Measurements from ENCODE around the gene PIK3CA. TPM values are rescaled to one million over a fixed set of nuclear protein-coding genes. Genes with fewer than 3 reads are reported as not detected.
"Not testable (repeated sequence)": the region's sequence is repeated elsewhere in the genome, so short reads cannot be mapped to it uniquely, and the experiment has no call there.

The PIK3CA gene
- total RNA-seq, 2 experiments from 2014 or later: 14.1 to 20.8 TPM

DNA sequence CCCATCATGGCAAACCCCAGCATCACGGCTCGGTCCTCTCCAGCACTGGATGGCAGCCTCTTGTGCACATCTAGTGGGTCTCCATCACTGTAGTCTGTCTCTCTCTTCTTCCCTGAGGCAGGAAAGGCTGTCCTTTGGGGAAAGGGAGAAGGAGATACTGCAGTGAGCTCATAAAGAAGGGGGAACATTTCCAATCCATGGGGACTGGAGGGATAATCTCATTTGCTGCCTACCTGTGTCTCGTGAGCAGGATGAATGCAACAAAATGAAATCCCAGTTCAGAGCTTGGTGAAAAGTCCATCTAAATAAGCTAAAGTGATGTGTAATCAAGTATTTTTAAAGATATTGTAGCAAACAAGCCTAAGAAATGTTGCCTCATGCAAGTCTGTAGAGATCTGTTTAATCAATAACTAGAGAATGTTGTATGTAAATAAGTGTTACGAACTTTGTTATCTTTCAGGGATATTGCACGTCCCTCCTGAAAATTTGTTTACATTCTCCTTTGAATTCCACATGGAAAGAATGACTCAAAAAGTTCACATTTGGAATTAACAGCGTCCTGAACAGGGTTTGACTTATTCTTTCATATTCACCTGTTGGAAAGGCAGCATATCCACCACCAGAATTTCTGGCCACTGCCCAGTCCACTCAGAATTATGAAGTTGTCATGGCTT, 102.8 kb downstream of the PIK3CA start, which contains the start of gene KCNMB3:
Gene KCNMB3, minus strand, starts transcription at position 312 of the 674 bp plus-strand sequence. Its CDS starts 124 bp downstream, at position 188.
- ChIA-PET CTCF (no interaction called here), POLR2A (no interaction called here)
- ATAC-seq (no peak), DNase-seq (no peak)
- Mint-ChIP-seq H3K27me3 (no peaks in the 10 kb centered on the region), H3K9me3 (peaks cover 1% of the 10 kb centered on the region), H3K4me3 (no peak within 1 kb of the TSS), H3K36me3 (ENCODE audit: low read depth) (no peaks in the 10 kb centered on the region), H3K27ac (no peak within 1 kb of the TSS), H3K4me1 (ENCODE audit: low read depth) (no peaks in the 10 kb centered on the region)
- TF ChIP-seq, protein P1, sequence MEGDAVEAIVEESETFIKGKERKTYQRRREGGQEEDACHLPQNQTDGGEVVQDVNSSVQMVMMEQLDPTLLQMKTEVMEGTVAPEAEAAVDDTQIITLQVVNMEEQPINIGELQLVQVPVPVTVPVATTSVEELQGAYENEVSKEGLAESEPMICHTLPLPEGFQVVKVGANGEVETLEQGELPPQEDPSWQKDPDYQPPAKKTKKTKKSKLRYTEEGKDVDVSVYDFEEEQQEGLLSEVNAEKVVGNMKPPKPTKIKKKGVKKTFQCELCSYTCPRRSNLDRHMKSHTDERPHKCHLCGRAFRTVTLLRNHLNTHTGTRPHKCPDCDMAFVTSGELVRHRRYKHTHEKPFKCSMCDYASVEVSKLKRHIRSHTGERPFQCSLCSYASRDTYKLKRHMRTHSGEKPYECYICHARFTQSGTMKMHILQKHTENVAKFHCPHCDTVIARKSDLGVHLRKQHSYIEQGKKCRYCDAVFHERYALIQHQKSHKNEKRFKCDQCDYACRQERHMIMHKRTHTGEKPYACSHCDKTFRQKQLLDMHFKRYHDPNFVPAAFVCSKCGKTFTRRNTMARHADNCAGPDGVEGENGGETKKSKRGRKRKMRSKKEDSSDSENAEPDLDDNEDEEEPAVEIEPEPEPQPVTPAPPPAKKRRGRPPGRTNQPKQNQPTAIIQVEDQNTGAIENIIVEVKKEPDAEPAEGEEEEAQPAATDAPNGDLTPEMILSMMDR (IDR thresholded peaks at IDR 0.05): no peak
- intact Hi-C loops (cut with micrococcal nuclease): no loop called here

DNA sequence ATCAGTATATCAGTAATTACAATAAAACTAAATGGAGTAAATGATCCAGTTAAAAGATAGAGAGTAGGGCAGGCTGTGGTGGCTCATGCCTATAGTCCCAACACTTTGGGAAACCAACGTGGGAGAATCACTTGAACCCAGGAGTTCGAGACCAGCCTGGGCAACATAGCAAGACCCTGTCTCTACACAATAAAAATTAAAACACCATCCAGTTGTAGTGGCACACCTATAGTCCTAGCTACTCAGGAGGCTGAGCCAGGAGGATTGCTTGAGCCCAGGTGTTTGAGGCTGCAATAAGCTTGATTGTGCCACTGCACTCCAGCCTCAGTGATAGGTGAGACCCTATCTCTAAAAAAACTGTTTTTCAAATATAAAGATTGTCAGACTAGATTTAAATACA, 108.7 kb downstream of the PIK3CA start:
- Mint-ChIP-seq H3K4me3 (no peak overlapping the region), H3K36me3 (ENCODE audit: low read depth) (no peaks in the 10 kb centered on the region), H3K27me3 (no peaks in the 10 kb centered on the region), H3K27ac (no peak overlapping the region), H3K9me3 (peaks cover 11% of the 10 kb centered on the region), H3K4me1 (ENCODE audit: low read depth) (peaks cover 13% of the 10 kb centered on the region)
- DNase-seq: no peak
- ATAC-seq: no peak
- intact Hi-C loops (cut with micrococcal nuclease): no loop called here
- ChIA-PET CTCF (no interaction called here), POLR2A (no interaction called here)
- TF ChIP-seq, protein P1 (IDR thresholded peaks at IDR 0.05): no peak

DNA sequence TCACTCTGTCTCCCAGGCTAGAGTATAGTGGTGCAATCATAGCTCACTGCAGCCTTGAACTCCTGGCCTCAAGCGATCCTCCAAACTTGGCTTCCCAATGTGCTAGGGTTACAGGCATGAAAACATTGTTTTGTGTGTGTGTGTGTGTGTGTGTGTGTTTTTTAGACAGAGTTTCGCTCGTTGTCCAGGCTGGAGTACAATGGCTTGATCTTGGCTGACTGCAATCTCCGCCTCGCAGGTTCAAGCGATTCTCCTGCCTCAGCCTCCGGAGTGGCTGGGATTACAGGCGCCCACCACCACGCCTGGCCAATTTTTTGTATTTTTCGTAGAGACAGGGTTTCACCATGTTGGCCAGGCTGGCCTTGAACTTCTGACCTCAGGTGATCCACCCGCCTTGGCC, 109.6 kb downstream of the PIK3CA start:
- POLR2A ChIA-PET; CTCF ChIA-PET; H3K4me3 Mint-ChIP-seq; ATAC-seq; H3K27ac Mint-ChIP-seq; H3K27me3 Mint-ChIP-seq; intact Hi-C loops (cut with micrococcal nuclease); DNase-seq; H3K36me3 Mint-ChIP-seq (ENCODE audit: low read depth): not testable (repeated sequence)
- peaks cover 11% of the 10 kb centered on the region for H3K9me3 Mint-ChIP-seq
- peaks cover 15% of the 10 kb centered on the region for H3K4me1 Mint-ChIP-seq (ENCODE audit: low read depth)

DNA sequence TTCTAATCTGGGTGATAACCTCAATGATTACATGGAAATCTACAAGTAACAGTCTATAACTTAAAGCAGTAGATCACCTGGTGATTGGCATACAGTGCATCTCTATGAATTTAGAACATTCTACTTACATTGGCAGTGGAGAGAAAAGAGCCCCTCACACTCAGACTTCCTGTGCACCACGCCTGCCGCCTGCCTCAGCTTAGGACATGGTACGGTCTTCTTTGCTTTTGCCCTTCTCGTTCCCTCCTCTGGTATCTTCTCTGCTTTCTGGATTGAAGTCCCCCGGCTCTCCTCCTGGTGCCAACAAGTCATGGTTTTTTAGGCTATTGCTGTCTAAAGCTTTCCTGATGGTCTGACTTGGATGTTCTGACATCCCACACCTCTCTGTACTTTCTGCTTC, 110.7 kb downstream of the PIK3CA start:
- Mint-ChIP-seq H3K27ac (no peak overlapping the region), H3K27me3 (no peaks in the 10 kb centered on the region), H3K4me1 (ENCODE audit: low read depth) (peaks cover 15% of the 10 kb centered on the region), H3K36me3 (ENCODE audit: low read depth) (no peaks in the 10 kb centered on the region), H3K9me3 (peaks cover 11% of the 10 kb centered on the region), H3K4me3 (no peak overlapping the region)
- ATAC-seq (no peak), DNase-seq (no peak)
- intact Hi-C loops (cut with micrococcal nuclease): no loop called here
- POLR2A ChIA-PET: no interaction called here
- TF ChIP-seq, protein P1 (IDR thresholded peaks at IDR 0.05): no peak
- CTCF ChIA-PET: no interaction called here

DNA sequence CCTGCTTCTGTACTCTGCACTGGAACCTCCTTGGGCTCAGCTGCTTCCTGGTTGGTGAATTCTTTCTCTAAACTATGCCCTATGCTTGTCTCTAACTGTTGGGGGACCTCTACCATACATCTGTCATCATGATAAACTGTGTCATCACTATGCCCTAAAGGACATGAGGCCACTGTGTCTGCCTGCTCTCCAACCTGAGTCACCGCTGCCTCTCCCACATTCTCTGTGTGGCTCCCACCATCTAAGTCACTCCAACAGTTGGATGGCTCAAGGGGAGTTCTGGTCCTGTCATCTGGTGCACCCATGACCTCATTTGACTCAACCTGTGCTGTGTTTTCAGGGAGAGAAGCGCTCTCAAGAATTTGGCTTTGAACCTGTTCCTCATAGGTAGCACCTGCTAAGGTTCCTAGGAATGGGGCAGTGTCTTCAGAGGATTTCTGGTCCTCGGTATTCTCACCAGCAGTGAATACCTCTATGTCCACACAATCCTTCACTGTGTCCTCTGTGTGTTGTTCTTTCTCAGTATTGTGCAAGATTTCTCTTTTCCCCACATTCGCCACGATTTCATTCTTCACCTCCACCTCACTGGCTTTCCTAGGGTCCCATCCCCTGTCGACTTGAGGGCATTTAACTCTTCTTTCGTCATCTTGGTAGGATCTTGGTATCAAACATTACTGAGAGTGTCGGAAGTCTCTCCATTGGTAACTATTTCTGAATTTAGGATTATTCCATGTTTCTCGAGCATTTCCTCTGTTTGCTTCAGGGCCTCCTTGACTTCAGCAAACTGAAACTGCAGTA, 112.0 kb downstream of the PIK3CA start:
- Mint-ChIP-seq H3K9me3 (peaks cover 11% of the 10 kb centered on the region), H3K4me1 (ENCODE audit: low read depth) (peaks cover 15% of the 10 kb centered on the region), H3K4me3 (peak overlapping the region; percentile 19)
- H3K36me3 Mint-ChIP-seq (ENCODE audit: low read depth); CTCF ChIA-PET; POLR2A ChIA-PET; H3K27me3 Mint-ChIP-seq; DNase-seq; intact Hi-C loops (cut with micrococcal nuclease); H3K27ac Mint-ChIP-seq: not testable (repeated sequence)
- ATAC-seq: peak; percentile 21

Data from activated CD8-positive, alpha-beta T cell treated with anti-CD3 and anti-CD28 coated beads for 36 hours (primary cell).